Osteoblast (primary cell): ENCODE results near the gene OLFML1. TPM values are rescaled to one million over a fixed set of nuclear protein-coding genes. Genes with fewer than 3 reads are reported as not detected.

Experiments used
- DNase-seq: peaks from one replicate; pipeline ENCODE4 v3.0.0; 2011; ENCODE audit warnings: low spot score, mixed read lengths; ENCODE audit not compliant: insufficient read length; ENCODE audit errors: missing footprints
- H2AFZ ChIP-seq: 2 replicates; pipeline ENCODE4 v1.6.0; 2011; ENCODE audit warnings: mild to moderate bottlenecking, low read length
- H3K27ac ChIP-seq: 2 replicates; pipeline ENCODE4 v1.5.1; 2011; ENCODE audit warnings: mild to moderate bottlenecking, low read depth, low read length, moderate library complexity
- H3K27me3 ChIP-seq: 2 replicates; pipeline ENCODE4 v1.6.0; 2012; ENCODE audit warnings: mild to moderate bottlenecking, control low read depth, inconsistent platforms, low read length, moderate library complexity; ENCODE audit not compliant: insufficient read depth
- H3K36me3 ChIP-seq: 2 replicates; pipeline ENCODE4 v1.5.1; 2011; ENCODE audit warnings: mild to moderate bottlenecking, low read length, control low read depth, moderate library complexity; ENCODE audit not compliant: insufficient read depth
- H3K4me1 ChIP-seq: 2 replicates; pipeline ENCODE4 v1.5.1; 2011; ENCODE audit warnings: mild to moderate bottlenecking, low read length, control low read depth, moderate library complexity; ENCODE audit not compliant: insufficient read depth
- H3K4me2 ChIP-seq: 2 replicates; pipeline ENCODE4 v1.6.0; 2011; ENCODE audit warnings: mild to moderate bottlenecking, low read length; ENCODE audit not compliant: insufficient read depth
- H3K4me3 ChIP-seq: fragments of 200-600 bp; sonication (generic); 3 replicates; pipeline ENCODE4 v1.5.1; 2012; ENCODE audit warnings: mild to moderate bottlenecking, low read length, inconsistent platforms; ENCODE audit not compliant: insufficient read depth
- H3K79me2 ChIP-seq: 2 replicates; pipeline ENCODE4 v1.6.0; 2012; ENCODE audit warnings: mild to moderate bottlenecking, low read length, control low read depth, inconsistent platforms; ENCODE audit not compliant: insufficient read depth
- H3K9me3 ChIP-seq: 2 replicates; pipeline ENCODE4 v1.5.1; 2011; ENCODE audit warnings: low read depth, low read length, control low read depth
- H4K20me1 ChIP-seq: 2 replicates; pipeline ENCODE4 v1.6.0; 2012; ENCODE audit warnings: mild to moderate bottlenecking, low read length, control low read depth; ENCODE audit not compliant: insufficient read depth
- CTCF ChIP-seq: IDR thresholded peaks from 2 replicates; pipeline ENCODE4 v1.5.1; 2011; ENCODE audit warnings: mild to moderate bottlenecking, low read depth, low read length, moderate library complexity; ENCODE audit errors: extremely low read depth
- total RNA-seq: library from RNA; depleted of rRNA; stranded (reverse); fragments of >200 nt; gene quantifications from 2 replicates; pipeline ENCODE4 v1.2.3, GENCODE V29; 2012

OLFML1 gene
- total RNA-seq, 1 donor: 20.3 TPM

- no peak for TF ChIP-seq CTCF
- no peaks in the 10 kb centered on the region for H3K9me3 ChIP-seq
- H3K27me3 ChIP-seq: no peaks in the 10 kb centered on the region
- no peaks in the 10 kb centered on the region for H3K4me1 ChIP-seq
- no peak overlapping the region for H2AFZ ChIP-seq
- no peak overlapping the region for H3K4me2 ChIP-seq
- H3K36me3 ChIP-seq: no peaks in the 10 kb centered on the region
- H4K20me1 ChIP-seq: no peaks in the 10 kb centered on the region
- no peak overlapping the region for H3K4me3 ChIP-seq
- H3K79me2 ChIP-seq: no peaks in the 10 kb centered on the region
- DNase-seq: no peak
- H3K27ac ChIP-seq: no peak overlapping the region
Measured at GRCh38 chr11:7506243-7506642, 20.9 kb downstream of the OLFML1 start.

GRCh38 chr11:7508087-7508486 lies 22.8 kb downstream of the OLFML1 start:
- Histone ChIP-seq H3K4me3 (no peak overlapping the region), H3K9me3 (no peaks in the 10 kb centered on the region), H3K27me3 (no peaks in the 10 kb centered on the region), H3K36me3 (no peaks in the 10 kb centered on the region), H2AFZ (no peak overlapping the region), H3K79me2 (no peaks in the 10 kb centered on the region), H3K4me2 (no peak overlapping the region), H4K20me1 (no peaks in the 10 kb centered on the region), H3K27ac (no peak overlapping the region), H3K4me1 (peaks cover 9% of the 10 kb centered on the region)
- DNase-seq: no peak
- no peak for TF ChIP-seq CTCF

- no peak overlapping the region for H3K27ac ChIP-seq
- no peaks in the 10 kb centered on the region for H3K9me3 ChIP-seq
- H3K27me3 ChIP-seq: peaks cover 11% of the 10 kb centered on the region
- DNase-seq: no peak
- H3K36me3 ChIP-seq: no peaks in the 10 kb centered on the region
- no peaks in the 10 kb centered on the region for H4K20me1 ChIP-seq
- no peak for TF ChIP-seq CTCF
- H3K4me1 ChIP-seq: peaks cover 14% of the 10 kb centered on the region
- H3K4me2 ChIP-seq: no peak overlapping the region
- H3K4me3 ChIP-seq: no peak overlapping the region
- no peaks in the 10 kb centered on the region for H3K79me2 ChIP-seq
- no peak overlapping the region for H2AFZ ChIP-seq
Measured at GRCh38 chr11:7509966-7510365, 24.7 kb downstream of the OLFML1 start.

GRCh38 chr11:7511401-7511800 lies 26.1 kb downstream of the OLFML1 start:
- H3K27ac ChIP-seq: no peak overlapping the region
- no peak for DNase-seq
- H3K4me3 ChIP-seq: no peak overlapping the region
- no peaks in the 10 kb centered on the region for H3K79me2 ChIP-seq
- H3K36me3 ChIP-seq: no peaks in the 10 kb centered on the region
- peaks cover 14% of the 10 kb centered on the region for H3K4me1 ChIP-seq
- H4K20me1 ChIP-seq: no peaks in the 10 kb centered on the region
- no peak overlapping the region for H3K4me2 ChIP-seq
- H2AFZ ChIP-seq: no peak overlapping the region
- no peak for TF ChIP-seq CTCF
- no peaks in the 10 kb centered on the region for H3K9me3 ChIP-seq
- H3K27me3 ChIP-seq: peaks cover 25% of the 10 kb centered on the region
